Measurements from ENCODE around the gene HOXA9.

HOXA9 gene

DNA sequence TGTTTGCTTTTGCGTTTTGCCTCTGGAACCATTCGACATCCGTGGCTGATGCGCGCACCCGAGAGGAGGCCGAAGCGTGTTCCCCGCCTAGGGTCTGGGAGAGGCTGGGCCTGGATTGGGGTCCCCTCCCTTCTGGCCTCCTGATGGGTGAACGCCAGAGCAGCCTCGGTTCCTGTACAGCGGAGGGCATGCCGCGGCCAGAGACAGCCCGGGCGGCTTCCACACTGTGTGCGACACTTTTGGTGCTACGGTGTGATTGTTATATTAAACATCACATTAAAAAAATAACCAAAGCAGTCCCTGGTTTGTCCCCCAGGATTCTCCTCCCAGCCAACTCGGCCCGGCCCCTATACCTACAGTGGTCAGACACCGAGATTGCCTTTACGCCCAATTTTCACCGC, 5.2 kb downstream of the HOXA9 start:
- DNase-seq (ENCODE audit: low spot score): no peak
- in situ Hi-C loops (cut with MboI; ENCODE audit: low pct_unique_long_range_greater_than_20kb, low sequenced_read_pairs, unreplicated experiment): loop anchor here (10.0 to 25.0 kb wide), 2 partner anchors 798 to 1305 kb away; no protein-coding TSS in a partner anchor
- TF ChIP-seq, protein P1, sequence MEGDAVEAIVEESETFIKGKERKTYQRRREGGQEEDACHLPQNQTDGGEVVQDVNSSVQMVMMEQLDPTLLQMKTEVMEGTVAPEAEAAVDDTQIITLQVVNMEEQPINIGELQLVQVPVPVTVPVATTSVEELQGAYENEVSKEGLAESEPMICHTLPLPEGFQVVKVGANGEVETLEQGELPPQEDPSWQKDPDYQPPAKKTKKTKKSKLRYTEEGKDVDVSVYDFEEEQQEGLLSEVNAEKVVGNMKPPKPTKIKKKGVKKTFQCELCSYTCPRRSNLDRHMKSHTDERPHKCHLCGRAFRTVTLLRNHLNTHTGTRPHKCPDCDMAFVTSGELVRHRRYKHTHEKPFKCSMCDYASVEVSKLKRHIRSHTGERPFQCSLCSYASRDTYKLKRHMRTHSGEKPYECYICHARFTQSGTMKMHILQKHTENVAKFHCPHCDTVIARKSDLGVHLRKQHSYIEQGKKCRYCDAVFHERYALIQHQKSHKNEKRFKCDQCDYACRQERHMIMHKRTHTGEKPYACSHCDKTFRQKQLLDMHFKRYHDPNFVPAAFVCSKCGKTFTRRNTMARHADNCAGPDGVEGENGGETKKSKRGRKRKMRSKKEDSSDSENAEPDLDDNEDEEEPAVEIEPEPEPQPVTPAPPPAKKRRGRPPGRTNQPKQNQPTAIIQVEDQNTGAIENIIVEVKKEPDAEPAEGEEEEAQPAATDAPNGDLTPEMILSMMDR (IDR thresholded peaks at IDR 0.05; ENCODE audit: extremely low read depth, insufficient read depth, missing control alignments): no peak

DNA sequence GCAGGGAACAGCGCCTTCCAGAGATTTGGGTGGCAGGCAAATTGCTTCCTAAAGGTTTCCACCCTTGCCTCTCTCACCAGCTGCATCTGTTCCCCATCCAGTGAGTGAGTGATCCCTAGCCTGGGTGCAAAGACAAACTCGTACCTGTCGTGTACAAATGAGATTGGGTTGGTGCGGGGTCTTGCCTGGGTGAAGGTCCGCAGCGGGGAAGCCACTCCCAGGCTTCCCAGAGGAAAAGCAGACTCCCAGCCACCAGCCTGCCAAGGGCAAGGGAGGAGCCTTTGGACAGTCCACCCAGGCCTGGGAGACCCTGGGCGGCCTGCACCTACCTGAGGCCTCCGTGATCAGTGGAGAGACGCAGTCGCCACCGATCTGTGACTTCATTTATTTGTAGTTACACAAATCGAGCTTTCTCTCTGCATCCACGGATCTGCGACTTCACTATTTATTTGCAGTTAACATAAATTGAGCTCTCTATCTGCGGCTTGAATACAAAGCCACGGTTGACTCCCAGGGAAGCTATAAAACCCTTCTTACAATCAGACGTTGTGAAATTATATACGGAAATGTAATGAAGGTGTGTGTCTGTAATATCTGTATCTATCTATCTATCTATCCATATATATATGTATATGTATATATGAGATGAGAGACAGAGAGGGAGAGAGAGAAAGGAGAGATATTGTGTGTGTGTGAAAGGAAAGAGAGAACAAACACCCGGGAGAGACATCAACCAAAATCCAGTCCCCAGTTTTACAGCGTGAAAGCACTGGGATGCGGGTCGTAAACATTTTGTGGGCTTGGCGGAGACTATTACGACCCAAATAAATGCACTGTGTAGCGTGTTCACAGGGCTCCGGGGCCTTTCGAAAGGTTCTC, 5.8 kb downstream of the HOXA9 start:
- in situ Hi-C loops (cut with MboI; ENCODE audit: low pct_unique_long_range_greater_than_20kb, low sequenced_read_pairs, unreplicated experiment): loop anchor here (10.0 to 25.0 kb wide), 3 partner anchors 85 to 1305 kb away; partner anchors contain the start of gene EVX1
- TF ChIP-seq, protein P1 (IDR thresholded peaks at IDR 0.05; ENCODE audit: extremely low read depth, insufficient read depth, missing control alignments): no peak

DNA sequence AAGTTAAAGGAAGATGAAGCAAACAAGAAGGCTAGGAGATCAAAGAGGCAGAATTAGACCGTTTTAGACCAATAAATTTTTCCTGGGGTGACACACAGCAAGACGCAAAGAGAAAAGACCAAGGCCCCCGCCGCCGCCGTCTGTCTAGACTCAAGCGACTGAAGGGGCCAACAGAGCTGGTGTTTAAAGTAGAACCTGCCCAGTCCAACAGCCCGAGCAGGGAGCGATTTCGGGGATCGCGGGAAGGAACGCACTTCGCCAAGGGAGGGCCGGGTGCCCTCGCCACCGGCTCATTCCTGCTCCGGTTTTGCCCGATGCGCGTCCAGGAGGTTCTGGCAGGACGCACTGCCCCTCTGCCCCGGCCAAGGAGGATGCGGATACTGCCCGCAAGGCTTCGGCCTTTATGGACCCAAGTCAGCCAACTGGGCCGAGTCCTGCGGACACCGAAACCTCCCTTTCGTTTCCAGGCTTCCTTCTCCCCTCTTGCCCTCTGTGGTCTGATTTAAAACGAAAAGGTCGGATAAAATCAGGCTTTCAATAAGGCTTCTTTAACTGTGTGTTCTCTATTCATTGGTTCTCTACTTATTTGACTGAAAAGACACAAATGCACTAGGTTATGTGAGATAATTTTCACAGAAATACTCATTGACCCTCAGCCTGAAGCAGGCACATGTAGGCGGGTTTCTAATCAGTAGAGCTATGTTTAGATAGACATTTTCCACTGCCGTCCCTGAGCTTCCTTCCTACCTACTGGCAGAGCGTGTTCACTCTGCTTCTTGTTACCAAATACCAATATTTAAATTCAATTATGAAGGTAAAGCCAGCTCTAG, 6.7 kb downstream of the HOXA9 start:
- TF ChIP-seq, protein P1 (IDR thresholded peaks at IDR 0.05; ENCODE audit: extremely low read depth, insufficient read depth, missing control alignments): no peak
- DNase-seq (ENCODE audit: low spot score): no peak
- in situ Hi-C loops (cut with MboI; ENCODE audit: low pct_unique_long_range_greater_than_20kb, low sequenced_read_pairs, unreplicated experiment): loop anchor here (10.0 to 25.0 kb wide), 2 partner anchors 86 to 796 kb away; partner anchors contain the start of gene EVX1

More for the DNA sequence above, 5.8 kb downstream of the HOXA9 start:
- DNase-seq (ENCODE audit: low spot score): no peak

DNA sequence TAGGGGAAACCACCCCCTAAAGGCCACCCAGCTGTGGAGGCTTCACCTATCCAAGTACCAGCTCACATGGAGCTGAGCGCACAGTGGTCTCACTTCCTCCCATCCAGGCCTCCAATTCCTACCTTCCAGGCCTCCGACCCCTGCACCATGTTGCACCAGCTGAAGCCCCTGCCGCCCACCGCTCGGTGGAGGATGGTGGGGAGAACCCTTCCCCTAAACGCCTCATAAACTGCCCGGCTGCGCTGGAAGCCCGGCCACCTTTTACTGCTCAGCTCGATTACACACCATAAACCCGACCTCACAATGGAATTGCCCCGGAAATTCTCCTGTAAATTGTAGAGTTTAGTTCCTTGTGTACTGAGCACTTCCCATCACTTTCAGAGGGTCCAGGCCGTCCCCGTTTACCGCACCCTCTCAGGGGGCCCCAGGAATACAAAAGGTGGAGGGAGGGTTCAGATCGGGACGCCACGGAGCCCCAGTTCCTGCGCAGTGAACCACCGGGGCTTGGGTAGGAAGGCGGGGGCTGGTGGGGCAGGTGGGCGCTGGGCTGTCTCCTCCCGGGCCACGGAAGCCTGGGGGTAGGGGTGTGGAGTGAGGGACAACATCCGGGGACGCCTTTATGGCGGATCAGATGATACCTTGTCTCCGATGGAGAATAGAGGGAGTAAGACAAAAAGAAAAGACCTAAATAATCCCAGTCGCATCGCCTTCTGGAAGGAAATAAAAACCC, 7.5 kb downstream of the HOXA9 start:
- in situ Hi-C loops (cut with MboI; ENCODE audit: low pct_unique_long_range_greater_than_20kb, low sequenced_read_pairs, unreplicated experiment): loop anchor here (10.0 to 25.0 kb wide), 2 partner anchors 87 to 796 kb away; partner anchors contain the start of gene EVX1

DNA sequence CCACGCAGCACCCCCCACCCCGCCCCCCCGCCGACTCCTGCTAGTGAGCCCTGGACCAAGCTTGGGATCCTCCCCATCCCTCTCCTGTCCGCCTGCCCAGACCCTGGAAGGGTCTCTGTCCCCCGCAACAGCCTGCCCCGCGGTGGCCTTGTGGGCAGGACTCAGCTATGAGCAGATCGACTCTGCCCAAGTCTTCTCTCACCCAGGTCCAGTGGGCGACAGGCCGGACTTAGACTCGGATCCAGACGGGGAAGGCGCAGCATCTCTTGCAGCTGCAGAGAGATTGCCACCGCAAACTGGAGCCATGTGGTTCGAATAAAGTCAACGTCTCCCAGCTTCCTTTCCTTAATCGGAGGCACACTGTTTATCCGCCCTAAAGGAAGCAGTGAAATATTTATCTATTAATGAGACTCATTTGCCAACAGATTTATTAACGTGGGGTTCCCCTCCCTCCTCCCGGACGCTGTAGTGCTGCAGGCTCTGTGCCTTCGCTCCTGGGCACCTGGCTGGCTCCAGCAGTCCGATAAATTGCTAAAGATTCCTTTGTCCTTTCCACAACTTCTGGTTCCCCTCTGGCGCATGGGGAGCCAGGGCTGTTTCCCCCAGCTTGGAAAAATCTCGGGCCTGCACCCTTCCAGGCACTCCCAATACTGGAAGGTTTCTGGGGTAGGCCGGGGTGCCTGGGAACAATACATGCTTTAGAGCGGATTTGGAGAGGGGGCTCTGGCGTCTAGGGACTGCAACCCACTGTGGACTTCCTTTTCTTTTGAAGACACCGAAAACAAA, 8.2 kb downstream of the HOXA9 start:
- DNase-seq (ENCODE audit: low spot score): no peak
- TF ChIP-seq, protein P1 (IDR thresholded peaks at IDR 0.05; ENCODE audit: extremely low read depth, insufficient read depth, missing control alignments): no peak
- in situ Hi-C loops (cut with MboI; ENCODE audit: low pct_unique_long_range_greater_than_20kb, low sequenced_read_pairs, unreplicated experiment): loop anchor here (10.0 to 25.0 kb wide), 2 partner anchors 88 to 795 kb away; partner anchors contain the start of gene EVX1

More for the DNA sequence above, 7.5 kb downstream of the HOXA9 start:
- no peak for DNase-seq (ENCODE audit: low spot score)
- TF ChIP-seq, protein P1 (IDR thresholded peaks at IDR 0.05; ENCODE audit: extremely low read depth, insufficient read depth, missing control alignments): no peak
